Measurements from ENCODE around the gene CGB8. TPM values are rescaled to one million over a fixed set of nuclear protein-coding genes. Genes with fewer than 3 reads are reported as not detected.
"Not testable (repeated sequence)": the region's sequence is repeated elsewhere in the genome, so short reads cannot be mapped to it uniquely, and the experiment has no call there.

The CGB8 gene
- total RNA-seq, 1 experiment from 2014 or later, result 0.34 TPM

DNA sequence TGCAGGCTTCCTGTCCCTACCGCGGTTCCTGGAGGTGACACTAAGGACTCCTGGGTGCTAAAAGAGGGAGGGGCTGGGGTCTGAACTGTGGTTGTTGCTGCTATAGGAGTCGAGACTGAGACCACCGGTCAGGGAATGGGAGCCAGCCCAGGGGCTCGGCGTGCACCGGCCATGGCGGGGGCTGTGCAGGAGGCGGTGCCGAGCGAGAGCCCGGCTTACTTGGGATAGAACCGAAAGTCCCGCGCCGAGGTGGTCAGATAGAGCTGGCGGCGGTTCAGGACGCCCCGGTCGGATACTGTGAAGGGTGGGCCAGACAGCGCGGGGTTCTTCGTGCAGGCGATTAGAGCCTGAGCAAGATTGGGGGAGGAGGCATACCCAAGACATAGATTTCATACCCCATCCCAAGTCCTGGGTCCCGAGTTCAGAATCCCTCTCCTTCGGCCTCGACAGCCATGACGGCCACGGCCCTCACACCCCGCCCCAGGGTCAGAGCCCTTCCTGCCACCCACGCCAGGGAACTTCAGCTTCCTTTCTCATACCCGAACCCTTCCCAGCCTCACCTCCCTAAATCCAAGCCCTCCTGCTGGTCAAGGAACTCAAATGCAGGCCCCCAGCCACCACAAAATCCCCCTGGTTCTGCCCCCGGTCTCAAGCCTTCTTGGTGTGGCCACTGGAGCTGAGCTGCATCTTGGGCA lies 8.1 kb upstream of the CGB8 start:
- H3K27me3 ChIP-seq (ENCODE audit: insufficient read depth, low read length); DNase-seq (ENCODE audit: low read depth, low spot score); RAD21 ChIA-PET (ENCODE audit: low non-redundant PET in 1 of 2, low total read pairs in 2 of 2, uncharacterized antibody in 2 of 2, unreplicated experiment in 2 of 2); H3K36me3 ChIP-seq (ENCODE audit: control insufficient read depth in 1 of 2, insufficient read depth in 2 of 2, low read length in 2 of 2); H3K79me2 ChIP-seq (ENCODE audit: insufficient read depth, low read length); intact Hi-C loops (cut with micrococcal nuclease); H2AFZ ChIP-seq (ENCODE audit: low read depth, low read length, poor library complexity, severe bottlenecking); H3K9me2 ChIP-seq (ENCODE audit: insufficient read depth); H4K20me1 ChIP-seq (ENCODE audit: insufficient read depth); H3K9me3 ChIP-seq (ENCODE audit: control insufficient read depth in 1 of 2, insufficient read depth in 1 of 2, low read depth in 1 of 2, low read length in 2 of 2): not testable (repeated sequence)
- ATAC-seq, result peak; percentile 19
- Histone ChIP-seq H3K4me1 (ENCODE audit: control insufficient read depth in 1 of 2, insufficient read depth in 2 of 2, low read length in 2 of 2) (peaks cover 17 to 61% of the 10 kb centered on the region in 2 experiments), H3K27ac (ENCODE audit: low read depth, low read length) (peak overlapping the region; percentile 81), H3K9ac (ENCODE audit: low read length) (peak overlapping the region; percentile 73), H3K4me2 (ENCODE audit: low read length) (peak overlapping the region; percentile 81), H3K4me3 (replicated peaks in 1 of 2; ENCODE audit: low read depth in 1 of 2, low read length in 2 of 2) (peak overlapping the region; percentile 65 to 67)
- POLR2A ChIA-PET, result interaction anchor here (1.2 to 1.7 kb wide), 3 partner anchors 14 to 64 kb away, joined by 4 read pairs; partner anchors contain the start of genes GYS1 and RUVBL2
- BruUV-seq (replicated peaks), result TSS peak; percentile 52
- CTCF ChIA-PET, result interaction anchor here (0.8 to 4.1 kb wide), 8 partner anchors 17 to 64 kb away, joined by 3 to 20 read pairs (median 4); partner anchors contain the start of genes CGB2, GYS1 and RUVBL2

GRCh38 chr19:49056101-49056901 lies 7.4 kb upstream of the CGB8 start:
- no peaks in the 10 kb centered on the region; the same call in 1 of the 2 replicates for H3K79me2 ChIP-seq (ENCODE audit: insufficient read depth, low read length)

More at GRCh38 chr19:49056101-49056901, 7.4 kb upstream of the CGB8 start:
- no peaks in the 10 kb centered on the region for H4K20me1 ChIP-seq (ENCODE audit: insufficient read depth)
- H3K9me2 ChIP-seq (ENCODE audit: insufficient read depth), result no peaks in the 10 kb centered on the region
- peak overlapping the region; percentile 81 for H3K4me2 ChIP-seq (ENCODE audit: low read length)
- peak overlapping the region; percentile 11 for H2AFZ ChIP-seq (ENCODE audit: low read depth, low read length, poor library complexity, severe bottlenecking)
- peak overlapping the region; percentile 81 for H3K27ac ChIP-seq (ENCODE audit: low read depth, low read length)
- RAD21 ChIA-PET (ENCODE audit: low non-redundant PET in 1 of 2, low total read pairs in 2 of 2, uncharacterized antibody in 2 of 2, unreplicated experiment in 2 of 2), result no interaction called here
- ATAC-seq, result peak; percentile 86
- no peaks in the 10 kb centered on the region for H3K27me3 ChIP-seq (ENCODE audit: insufficient read depth, low read length)
- H3K9ac ChIP-seq (ENCODE audit: low read length), result peak overlapping the region; percentile 73
- peak; percentile 34 for DNase-seq (ENCODE audit: low read depth, low spot score)
- no peaks in the 10 kb centered on the region for H3K9me3 ChIP-seq (ENCODE audit: control insufficient read depth in 1 of 2, insufficient read depth in 1 of 2, low read depth in 1 of 2, low read length in 2 of 2)
- POLR2A ChIA-PET, result interaction anchor here (1.0 to 1.7 kb wide), 3 partner anchors 37 to 63 kb away, joined by 3 to 4 read pairs (median 3); partner anchors contain the start of genes GYS1 and RUVBL2
- H3K4me1 ChIP-seq (ENCODE audit: control insufficient read depth in 1 of 2, insufficient read depth in 2 of 2, low read length in 2 of 2), result peaks cover 17 to 56% of the 10 kb centered on the region in 2 experiments
- intact Hi-C loops (cut with micrococcal nuclease), result no loop called here
- TSS peak; percentile 67 for BruUV-seq (replicated peaks)
- CTCF ChIA-PET, result interaction anchor here (1.3 to 4.1 kb wide), 2 partner anchors 41 to 63 kb away, joined by 5 to 20 read pairs; partner anchors contain the start of genes GYS1 and RUVBL2
- TF ChIP-seq POLR2A (IDR thresholded peaks at IDR 0.05; ENCODE audit: borderline replicate concordance, extremely low read depth, insufficient read depth, insufficient read length) (peak; percentile 30), EGR1 (IDR thresholded peaks at IDR 0.05; ENCODE audit: low read depth) (peak; percentile 83), ZFX (IDR thresholded peaks at IDR 0.05) (peak; percentile 53), TCF7L2 (IDR thresholded peaks at IDR 0.05; ENCODE audit: borderline replicate concordance, extremely low read depth, insufficient read depth, insufficient read length) (no peak), POLR2AphosphoS5 (IDR thresholded peaks at IDR 0.05; ENCODE audit: low read depth, low read length) (peak; percentile 77), MAX (IDR thresholded peaks at IDR 0.05) (peak; percentile 55), ZNF274 (IDR thresholded peaks at IDR 0.05; ENCODE audit: low read depth, low read length) (no peak)
- TF ChIP-seq, protein P1, sequence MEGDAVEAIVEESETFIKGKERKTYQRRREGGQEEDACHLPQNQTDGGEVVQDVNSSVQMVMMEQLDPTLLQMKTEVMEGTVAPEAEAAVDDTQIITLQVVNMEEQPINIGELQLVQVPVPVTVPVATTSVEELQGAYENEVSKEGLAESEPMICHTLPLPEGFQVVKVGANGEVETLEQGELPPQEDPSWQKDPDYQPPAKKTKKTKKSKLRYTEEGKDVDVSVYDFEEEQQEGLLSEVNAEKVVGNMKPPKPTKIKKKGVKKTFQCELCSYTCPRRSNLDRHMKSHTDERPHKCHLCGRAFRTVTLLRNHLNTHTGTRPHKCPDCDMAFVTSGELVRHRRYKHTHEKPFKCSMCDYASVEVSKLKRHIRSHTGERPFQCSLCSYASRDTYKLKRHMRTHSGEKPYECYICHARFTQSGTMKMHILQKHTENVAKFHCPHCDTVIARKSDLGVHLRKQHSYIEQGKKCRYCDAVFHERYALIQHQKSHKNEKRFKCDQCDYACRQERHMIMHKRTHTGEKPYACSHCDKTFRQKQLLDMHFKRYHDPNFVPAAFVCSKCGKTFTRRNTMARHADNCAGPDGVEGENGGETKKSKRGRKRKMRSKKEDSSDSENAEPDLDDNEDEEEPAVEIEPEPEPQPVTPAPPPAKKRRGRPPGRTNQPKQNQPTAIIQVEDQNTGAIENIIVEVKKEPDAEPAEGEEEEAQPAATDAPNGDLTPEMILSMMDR (IDR thresholded peaks at IDR 0.05 in 2 of 3, conservative IDR thresholded peaks at IDR 0.05 in 1 of 3; ENCODE audit: borderline replicate concordance in 1 of 3, insufficient read depth in 1 of 3, low read depth in 2 of 3, low read length in 2 of 3), result peak in 1 of 3 experiments; percentile 12; a peak in 1 of 6 replicates
- peak overlapping the region; percentile 65 to 67 for H3K4me3 ChIP-seq (replicated peaks in 1 of 2; ENCODE audit: low read depth in 1 of 2, low read length in 2 of 2)
- no peaks in the 10 kb centered on the region for H3K36me3 ChIP-seq (ENCODE audit: control insufficient read depth in 1 of 2, insufficient read depth in 2 of 2, low read length in 2 of 2)
